Eye (tissue), 1 donor: ENCODE measurements around the gene CACNA1G.
A peak's percentile ranks its signal among the peaks of the same experiment; 100 is the strongest.

Experiments used
- DNase-seq: peaks from one replicate; pipeline ENCODE4 v3.0.0-alpha.2; 2015

CACNA1G gene

GRCh38 chr17:50548831-50549230 is 11.7 kb upstream of the CACNA1G start:
- DNase-seq, result no peak

GRCh38 chr17:50549256-50549941 is 11.1 kb upstream of the CACNA1G start:
- DNase-seq, result no peak

GRCh38 chr17:50549969-50550368 is 10.5 kb upstream of the CACNA1G start:
- no peak for DNase-seq

GRCh38 chr17:50550661-50551432 is 9.7 kb upstream of the CACNA1G start:
- peak; percentile 94 for DNase-seq

GRCh38 chr17:50551433-50551815 is 9.1 kb upstream of the CACNA1G start:
- no peak for DNase-seq

- no peak for DNase-seq
Measured at GRCh38 chr17:50551884-50552283, 8.6 kb upstream of the CACNA1G start.

GRCh38 chr17:50554201-50554600 is 6.3 kb upstream of the CACNA1G start:
- DNase-seq, result no peak

- no peak for DNase-seq
Measured at GRCh38 chr17:50556803-50557202, 3.7 kb upstream of the CACNA1G start.

GRCh38 chr17:50557630-50558029 is 2.9 kb upstream of the CACNA1G start:
- no peak for DNase-seq

- DNase-seq, result no peak
Measured at GRCh38 chr17:50558091-50558490, 2.4 kb upstream of the CACNA1G start.

GRCh38 chr17:50558581-50558940 is 2.0 kb upstream of the CACNA1G start:
- DNase-seq, result no peak

- peak; percentile 58 for DNase-seq
Measured at GRCh38 chr17:50558941-50559614, 1.4 kb upstream of the CACNA1G start.

- DNase-seq, result peak; percentile 79
Measured at GRCh38 chr17:50559674-50560184, 786 bp upstream of the CACNA1G start.

- DNase-seq, result no peak
Measured at GRCh38 chr17:50560931-50561745, 623 bp downstream of the CACNA1G start.

GRCh38 chr17:50561746-50562141 is 1.2 kb downstream of the CACNA1G start:
- no peak for DNase-seq

- peak; percentile 66 for DNase-seq
Measured at GRCh38 chr17:50562242-50563091, 2.0 kb downstream of the CACNA1G start.

- DNase-seq, result no peak
Measured at GRCh38 chr17:50563092-50563511, 2.6 kb downstream of the CACNA1G start.

GRCh38 chr17:50564916-50565315 is 4.4 kb downstream of the CACNA1G start:
- DNase-seq, result peak; percentile 81

GRCh38 chr17:50565402-50566350 is 5.2 kb downstream of the CACNA1G start:
- DNase-seq, result peak; percentile 91

GRCh38 chr17:50566886-50567285 is 6.4 kb downstream of the CACNA1G start:
- DNase-seq, result no peak

GRCh38 chr17:50568659-50569058 is 8.1 kb downstream of the CACNA1G start:
- no peak for DNase-seq
